ENCODE measurements around the gene PTPN22. TPM values are rescaled to one million over a fixed set of nuclear protein-coding genes. Genes with fewer than 3 reads are reported as not detected.

Gene PTPN22
- total RNA-seq, 1 donor from 2014 or later = 66.7 TPM

DNA sequence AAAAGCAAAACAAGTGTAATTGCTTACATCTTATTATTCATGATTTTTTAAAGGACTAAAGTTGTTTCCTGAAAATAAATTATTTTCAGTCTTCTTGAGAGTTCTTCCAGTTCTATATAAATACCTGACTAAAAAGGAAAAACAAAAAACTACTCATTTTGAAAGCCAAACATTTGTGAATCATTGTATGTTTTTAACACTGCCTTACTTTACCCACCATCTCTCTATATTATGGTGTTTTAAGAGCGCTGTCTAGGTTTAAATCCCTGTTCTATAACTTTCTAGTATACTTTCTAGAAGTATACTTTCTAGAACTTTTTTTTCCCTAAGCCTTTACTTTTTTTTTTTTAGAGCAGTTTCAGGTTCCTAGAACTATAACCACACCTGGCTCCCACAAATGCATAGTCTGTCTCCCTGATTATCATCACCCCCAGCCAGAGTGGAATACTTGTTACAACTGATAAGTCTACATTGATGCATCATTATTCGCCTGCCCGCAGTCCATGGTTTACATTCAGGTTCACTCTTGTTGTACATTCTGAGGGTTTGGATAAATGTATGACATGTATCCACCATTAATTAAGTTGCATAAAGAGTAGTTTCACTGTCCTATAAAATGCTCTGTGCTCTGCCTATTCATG, 69.0 kb downstream of the PTPN22 start:
- no peak overlapping the region for H3K27ac Mint-ChIP-seq
- intact Hi-C loops (cut with micrococcal nuclease) = loop anchor here (1.0 to 2.0 kb wide), 3 partner anchors 10 to 44 kb away; partner anchors contain the start of genes PHTF1 and RSBN1
- H3K36me3 Mint-ChIP-seq (ENCODE audit: low read depth) = peaks cover 25% of the 10 kb centered on the region
- H3K9me3 Mint-ChIP-seq = no peaks in the 10 kb centered on the region
- no peak for DNase-seq (ENCODE audit: low spot score)
- no peak overlapping the region for H3K4me3 Mint-ChIP-seq
- no peaks in the 10 kb centered on the region for H3K27me3 Mint-ChIP-seq (ENCODE audit: insufficient read depth)
- peaks cover 49% of the 10 kb centered on the region for H3K4me1 Mint-ChIP-seq (ENCODE audit: low read depth)

GRCh38 chr1:113800487-113800886, 71.0 kb downstream of the PTPN22 start:
- Mint-ChIP-seq H3K9me3 (no peaks in the 10 kb centered on the region), H3K4me3 (no peak overlapping the region), H3K36me3 (ENCODE audit: low read depth) (peaks cover 33% of the 10 kb centered on the region), H3K27ac (no peak overlapping the region), H3K27me3 (ENCODE audit: insufficient read depth) (no peaks in the 10 kb centered on the region), H3K4me1 (ENCODE audit: low read depth) (peaks cover 52% of the 10 kb centered on the region)
- no peak for DNase-seq (ENCODE audit: low spot score)
- intact Hi-C loops (cut with micrococcal nuclease) = no loop called here

GRCh38 chr1:113797472-113797871, 74.0 kb downstream of the PTPN22 start:
- intact Hi-C loops (cut with micrococcal nuclease) = no loop called here
- Mint-ChIP-seq H3K27ac (no peak overlapping the region), H3K4me1 (ENCODE audit: low read depth) (peaks cover 44% of the 10 kb centered on the region), H3K9me3 (no peaks in the 10 kb centered on the region), H3K4me3 (no peak overlapping the region), H3K36me3 (ENCODE audit: low read depth) (peaks cover 43% of the 10 kb centered on the region), H3K27me3 (ENCODE audit: insufficient read depth) (no peaks in the 10 kb centered on the region)
- DNase-seq (ENCODE audit: low spot score) = no peak

- no peak overlapping the region for H3K4me3 Mint-ChIP-seq
- no peaks in the 10 kb centered on the region for H3K27me3 Mint-ChIP-seq (ENCODE audit: insufficient read depth)
- H3K36me3 Mint-ChIP-seq (ENCODE audit: low read depth) = peaks cover 54% of the 10 kb centered on the region
- no peak for DNase-seq (ENCODE audit: low spot score)
- intact Hi-C loops (cut with micrococcal nuclease) = no loop called here
- H3K27ac Mint-ChIP-seq = no peak overlapping the region
- no peaks in the 10 kb centered on the region for H3K9me3 Mint-ChIP-seq
- H3K4me1 Mint-ChIP-seq (ENCODE audit: low read depth) = peaks cover 50% of the 10 kb centered on the region
These were observed 77.4 kb downstream of the PTPN22 start for GRCh38 chr1:113793878-113794834.

DNA sequence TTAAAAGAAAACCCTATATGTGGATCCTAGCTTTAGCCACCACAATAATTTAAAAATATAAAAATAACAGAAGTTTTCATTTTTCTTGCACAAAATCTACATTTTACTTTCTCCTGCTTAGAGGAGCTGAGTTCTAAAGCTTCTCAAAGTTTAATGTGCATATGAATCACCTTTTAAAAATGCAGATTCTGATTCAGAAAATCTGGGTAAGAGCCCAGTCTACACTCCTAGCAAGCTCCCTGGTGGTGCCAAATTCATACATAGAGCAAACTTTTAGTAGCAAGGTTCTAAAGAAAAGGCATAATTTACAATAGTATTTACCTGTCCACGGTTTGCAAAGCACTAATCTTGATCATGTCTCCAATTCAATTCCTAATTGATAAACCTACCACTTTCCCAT, 78.5 kb downstream of the PTPN22 start:
- Mint-ChIP-seq H3K4me3 (no peak overlapping the region), H3K9me3 (no peaks in the 10 kb centered on the region), H3K27ac (peak overlapping the region; percentile 25), H3K4me1 (ENCODE audit: low read depth) (peaks cover 44% of the 10 kb centered on the region), H3K36me3 (ENCODE audit: low read depth) (peaks cover 54% of the 10 kb centered on the region), H3K27me3 (ENCODE audit: insufficient read depth) (no peaks in the 10 kb centered on the region)
- no peak for DNase-seq (ENCODE audit: low spot score)
- intact Hi-C loops (cut with micrococcal nuclease) = no loop called here

- no peaks in the 10 kb centered on the region for H3K9me3 Mint-ChIP-seq
- intact Hi-C loops (cut with micrococcal nuclease) = no loop called here
- no peak overlapping the region for H3K4me3 Mint-ChIP-seq
- DNase-seq (ENCODE audit: low spot score) = no peak
- H3K27ac Mint-ChIP-seq = peak overlapping the region; percentile 61
- H3K27me3 Mint-ChIP-seq (ENCODE audit: insufficient read depth) = no peaks in the 10 kb centered on the region
- H3K36me3 Mint-ChIP-seq (ENCODE audit: low read depth) = peaks cover 53% of the 10 kb centered on the region
- peaks cover 44% of the 10 kb centered on the region for H3K4me1 Mint-ChIP-seq (ENCODE audit: low read depth)
These were observed 79.0 kb downstream of the PTPN22 start for GRCh38 chr1:113792471-113792870.

DNA sequence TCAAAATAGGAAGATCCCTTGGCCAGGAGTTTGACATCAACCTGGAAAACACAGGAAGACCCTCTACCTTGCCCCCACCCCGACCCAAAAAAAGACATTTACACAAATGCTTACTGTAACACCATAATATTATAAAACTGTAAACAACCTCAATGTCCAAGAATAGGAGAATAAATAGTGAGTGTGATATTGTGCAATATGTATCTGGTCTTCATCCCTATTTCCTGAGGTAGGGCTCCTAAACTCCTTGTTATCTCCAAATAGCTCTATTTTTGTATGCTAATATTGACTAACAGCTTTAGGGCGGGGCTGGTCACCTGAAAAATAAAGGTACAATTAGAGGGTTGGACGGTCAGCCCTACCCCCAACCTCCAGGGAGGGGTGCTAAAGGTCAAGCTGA, 82.7 kb downstream of the PTPN22 start:
- intact Hi-C loops (cut with micrococcal nuclease) = loop anchor here (10.0 kb wide), 1 partner anchor 394 kb away; the partner anchor contains the start of gene MAGI3
- Mint-ChIP-seq H3K9me3 (no peaks in the 10 kb centered on the region), H3K27ac (no peak overlapping the region), H3K4me3 (no peak overlapping the region), H3K4me1 (ENCODE audit: low read depth) (peaks cover 50% of the 10 kb centered on the region), H3K36me3 (ENCODE audit: low read depth) (peaks cover 35% of the 10 kb centered on the region), H3K27me3 (ENCODE audit: insufficient read depth) (no peaks in the 10 kb centered on the region)
- no peak for DNase-seq (ENCODE audit: low spot score)

- H3K9me3 Mint-ChIP-seq = no peaks in the 10 kb centered on the region
- peaks cover 30% of the 10 kb centered on the region for H3K36me3 Mint-ChIP-seq (ENCODE audit: low read depth)
- DNase-seq (ENCODE audit: low spot score) = no peak
- peaks cover 40% of the 10 kb centered on the region for H3K4me1 Mint-ChIP-seq (ENCODE audit: low read depth)
- H3K27me3 Mint-ChIP-seq (ENCODE audit: insufficient read depth) = no peaks in the 10 kb centered on the region
- intact Hi-C loops (cut with micrococcal nuclease) = loop anchor here (1.0 to 10.0 kb wide), 2 partner anchors 15 to 393 kb away; partner anchors contain the start of gene MAGI3
- no peak overlapping the region for H3K4me3 Mint-ChIP-seq
- H3K27ac Mint-ChIP-seq = no peak overlapping the region
These were observed 83.8 kb downstream of the PTPN22 start for GRCh38 chr1:113787663-113788062.

- H3K27me3 Mint-ChIP-seq (ENCODE audit: insufficient read depth) = no peaks in the 10 kb centered on the region
- H3K4me3 Mint-ChIP-seq = no peak overlapping the region
- no peak overlapping the region for H3K27ac Mint-ChIP-seq
- no peak for DNase-seq (ENCODE audit: low spot score)
- H3K9me3 Mint-ChIP-seq = no peaks in the 10 kb centered on the region
- peaks cover 25% of the 10 kb centered on the region for H3K36me3 Mint-ChIP-seq (ENCODE audit: low read depth)
- intact Hi-C loops (cut with micrococcal nuclease) = loop anchor here (10.0 kb wide), 1 partner anchor 391 kb away; the partner anchor contains the start of gene MAGI3
- peaks cover 32% of the 10 kb centered on the region for H3K4me1 Mint-ChIP-seq (ENCODE audit: low read depth)
These were observed 85.4 kb downstream of the PTPN22 start for GRCh38 chr1:113786069-113786468.

GRCh38 chr1:113784104-113784779, 87.3 kb downstream of the PTPN22 start:
- peaks cover 25% of the 10 kb centered on the region for H3K4me1 Mint-ChIP-seq (ENCODE audit: low read depth)
- H3K9me3 Mint-ChIP-seq = no peaks in the 10 kb centered on the region
- H3K4me3 Mint-ChIP-seq = peak overlapping the region; percentile 59
- H3K36me3 Mint-ChIP-seq (ENCODE audit: low read depth) = peaks cover 18% of the 10 kb centered on the region
- H3K27me3 Mint-ChIP-seq (ENCODE audit: insufficient read depth) = no peaks in the 10 kb centered on the region
- DNase-seq (ENCODE audit: low spot score) = no peak
- H3K27ac Mint-ChIP-seq = peak overlapping the region; percentile 93
- intact Hi-C loops (cut with micrococcal nuclease) = loop anchor here (5.0 to 10.0 kb wide), 2 partner anchors 42 to 389 kb away; partner anchors contain the start of gene MAGI3

GRCh38 chr1:113783254-113784103, 88.0 kb downstream of the PTPN22 start:
- H3K9me3 Mint-ChIP-seq = peaks cover 3% of the 10 kb centered on the region
- peaks cover 25% of the 10 kb centered on the region for H3K4me1 Mint-ChIP-seq (ENCODE audit: low read depth)
- H3K27me3 Mint-ChIP-seq (ENCODE audit: insufficient read depth) = no peaks in the 10 kb centered on the region
- peak; percentile 41 for DNase-seq (ENCODE audit: low spot score)
- H3K27ac Mint-ChIP-seq = peak overlapping the region; percentile 93
- intact Hi-C loops (cut with micrococcal nuclease) = loop anchor here (1.0 to 10.0 kb wide), 4 partner anchors 24 to 389 kb away; partner anchors contain the start of genes MAGI3 and PHTF1
- H3K4me3 Mint-ChIP-seq = peak overlapping the region; percentile 59
- H3K36me3 Mint-ChIP-seq (ENCODE audit: low read depth) = peaks cover 22% of the 10 kb centered on the region

- intact Hi-C loops (cut with micrococcal nuclease) = loop anchor here (5.0 to 10.0 kb wide), 2 partner anchors 40 to 388 kb away; partner anchors contain the start of gene MAGI3
- Mint-ChIP-seq H3K4me1 (ENCODE audit: low read depth) (peaks cover 18% of the 10 kb centered on the region), H3K27me3 (ENCODE audit: insufficient read depth) (no peaks in the 10 kb centered on the region), H3K27ac (no peak overlapping the region), H3K9me3 (peaks cover 4% of the 10 kb centered on the region), H3K4me3 (no peak overlapping the region), H3K36me3 (ENCODE audit: low read depth) (peaks cover 15% of the 10 kb centered on the region)
- DNase-seq (ENCODE audit: low spot score) = no peak
These were observed 89.1 kb downstream of the PTPN22 start for GRCh38 chr1:113782406-113782805.
